Measurements from ENCODE around the gene HNRNPAB.

DNA sequence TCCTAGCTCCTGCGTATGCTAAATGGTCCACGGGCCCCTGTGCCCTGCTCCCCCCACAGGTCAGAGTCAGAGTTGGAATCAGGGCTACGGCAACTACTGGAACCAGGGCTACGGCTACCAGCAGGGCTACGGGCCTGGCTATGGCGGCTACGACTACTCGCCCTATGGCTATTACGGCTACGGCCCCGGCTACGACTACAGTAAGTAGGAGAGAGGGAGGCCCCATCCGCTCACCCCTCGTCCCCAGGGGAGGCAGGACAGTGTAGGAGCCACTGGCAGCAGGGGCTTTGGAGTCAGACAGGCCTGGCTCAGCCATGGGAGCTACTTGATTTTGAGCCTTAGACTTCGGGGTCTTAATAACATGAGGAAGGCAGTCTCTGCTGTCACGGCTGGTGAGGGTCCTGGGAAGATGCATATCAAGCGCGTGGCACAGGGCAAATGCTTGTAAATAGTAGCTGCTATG lies 5.8 kb downstream of the HNRNPAB start:
- TF ChIP-seq, protein P1, sequence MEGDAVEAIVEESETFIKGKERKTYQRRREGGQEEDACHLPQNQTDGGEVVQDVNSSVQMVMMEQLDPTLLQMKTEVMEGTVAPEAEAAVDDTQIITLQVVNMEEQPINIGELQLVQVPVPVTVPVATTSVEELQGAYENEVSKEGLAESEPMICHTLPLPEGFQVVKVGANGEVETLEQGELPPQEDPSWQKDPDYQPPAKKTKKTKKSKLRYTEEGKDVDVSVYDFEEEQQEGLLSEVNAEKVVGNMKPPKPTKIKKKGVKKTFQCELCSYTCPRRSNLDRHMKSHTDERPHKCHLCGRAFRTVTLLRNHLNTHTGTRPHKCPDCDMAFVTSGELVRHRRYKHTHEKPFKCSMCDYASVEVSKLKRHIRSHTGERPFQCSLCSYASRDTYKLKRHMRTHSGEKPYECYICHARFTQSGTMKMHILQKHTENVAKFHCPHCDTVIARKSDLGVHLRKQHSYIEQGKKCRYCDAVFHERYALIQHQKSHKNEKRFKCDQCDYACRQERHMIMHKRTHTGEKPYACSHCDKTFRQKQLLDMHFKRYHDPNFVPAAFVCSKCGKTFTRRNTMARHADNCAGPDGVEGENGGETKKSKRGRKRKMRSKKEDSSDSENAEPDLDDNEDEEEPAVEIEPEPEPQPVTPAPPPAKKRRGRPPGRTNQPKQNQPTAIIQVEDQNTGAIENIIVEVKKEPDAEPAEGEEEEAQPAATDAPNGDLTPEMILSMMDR (conservative IDR thresholded peaks at IDR 0.05 in 1 of 2, IDR thresholded peaks at IDR 0.05 in 1 of 2; ENCODE audit: extremely low read depth in 1 of 2, insufficient read depth in 1 of 2, low read depth in 1 of 2, low read length in 2 of 2): no peak
- no peak for TF ChIP-seq EZH2 (IDR thresholded peaks at IDR 0.05; ENCODE audit: borderline replicate concordance, low read length)
